ENCODE measurements around the gene PHACTR1. TPM values are rescaled to one million over a fixed set of nuclear protein-coding genes. Genes with fewer than 3 reads are reported as not detected.

Gene PHACTR1
- total and polyA plus RNA-seq, 9 of the 15 experiments (the other 6 are each of a cell fraction or from before 2014, with no cell fraction given), result 11.5 to 32.6 (median 22.0) TPM

- H3K4me2 ChIP-seq (ENCODE audit: insufficient read depth, low read length), result no peak overlapping the region
- no peaks in the 10 kb centered on the region for H3K9me1 ChIP-seq (ENCODE audit: control insufficient read depth, insufficient read depth, low read length)
- FAIRE-seq (no peak), ATAC-seq (no peak), DNase-seq (ENCODE audit: extremely low read depth in 1 of 4, low spot score in 3 of 4) (no peak)
- no peak overlapping the region for H2AFZ ChIP-seq (ENCODE audit: low read depth, low read length)
- intact Hi-C loops (cut with micrococcal nuclease) (loop anchor here (10.0 kb wide), 2 partner anchors 242 to 432 kb away; partner anchors contain the start of gene SIRT5), in situ Hi-C loops (cut with MboI) (loop anchor here (5.0 kb wide), 2 partner anchors 135 to 420 kb away; no protein-coding TSS in a partner anchor)
- peaks cover 14% of the 10 kb centered on the region for H3K79me2 ChIP-seq (ENCODE audit: control insufficient read depth, insufficient read depth, low read length)
- WGBS (ENCODE audit: insufficient coverage, low coverage, missing lambda C conversion rate), result 66% methylated on average over 2 of the region's 2 CpGs
- no peaks in the 10 kb centered on the region; a peak in 1 of 5 replicates for H3K27me3 ChIP-seq (ENCODE audit: control insufficient read depth in 2 of 2, insufficient read depth in 2 of 2, low read length in 2 of 2)
- H4K20me1 ChIP-seq (replicated peaks; ENCODE audit: control insufficient read depth, insufficient read depth, low read length), result no peaks in the 10 kb centered on the region
- no peak overlapping the region for H3K4me3 ChIP-seq
- POLR2A ChIA-PET, result interaction anchor here (0.6 kb wide), 1 partner anchor 420 kb away, joined by 4 read pairs; no protein-coding TSS in a partner anchor
- no peaks in the 10 kb centered on the region for H3K36me3 ChIP-seq (ENCODE audit: control insufficient read depth, insufficient read depth, low read length)
- no peaks in the 10 kb centered on the region for H3K9me3 ChIP-seq (replicated peaks; ENCODE audit: control insufficient read depth, insufficient read depth, low read depth, low read length)
- no TSS peak for BruUV-seq (replicated peaks)
- CTCF ChIA-PET (ENCODE audit: low intra/inter-chr PET ratio), result interaction anchor here (0.7 to 3.0 kb wide), 7 partner anchors 24 to 421 kb away, joined by 3 to 21 read pairs (median 4); no protein-coding TSS in a partner anchor
- no peak overlapping the region for H3K9ac ChIP-seq (ENCODE audit: insufficient read depth in 1 of 2, low read depth in 2 of 2, low read length in 2 of 2)
- H3K27ac ChIP-seq (ENCODE audit: extremely low read depth, low read depth, low read length), result no peak overlapping the region
- H3K4me1 ChIP-seq (replicated peaks in 1 of 2; ENCODE audit: control insufficient read depth in 2 of 2, insufficient read depth in 2 of 2, low read length in 2 of 2), result peaks cover 20 to 21% of the 10 kb centered on the region in 2 experiments
- TF ChIP-seq KAT2B (IDR thresholded peaks at IDR 0.05; ENCODE audit: low read depth, low read length) (no peak), C11orf30 (IDR thresholded peaks at IDR 0.05; ENCODE audit: low read depth) (no peak), SIN3B (IDR thresholded peaks at IDR 0.05; ENCODE audit: low read depth) (no peak), ATF3 (IDR thresholded peaks at IDR 0.05) (no peak), ATF3 (CRISPR knock-in tag; conservative IDR thresholded peaks at IDR 0.05) (no peak), CGGBP1 (CRISPR knock-in tag; IDR thresholded peaks at IDR 0.05) (no peak), NFYB (IDR thresholded peaks at IDR 0.05; ENCODE audit: extremely low read depth, insufficient read length) (no peak)
- TF ChIP-seq, protein P1, sequence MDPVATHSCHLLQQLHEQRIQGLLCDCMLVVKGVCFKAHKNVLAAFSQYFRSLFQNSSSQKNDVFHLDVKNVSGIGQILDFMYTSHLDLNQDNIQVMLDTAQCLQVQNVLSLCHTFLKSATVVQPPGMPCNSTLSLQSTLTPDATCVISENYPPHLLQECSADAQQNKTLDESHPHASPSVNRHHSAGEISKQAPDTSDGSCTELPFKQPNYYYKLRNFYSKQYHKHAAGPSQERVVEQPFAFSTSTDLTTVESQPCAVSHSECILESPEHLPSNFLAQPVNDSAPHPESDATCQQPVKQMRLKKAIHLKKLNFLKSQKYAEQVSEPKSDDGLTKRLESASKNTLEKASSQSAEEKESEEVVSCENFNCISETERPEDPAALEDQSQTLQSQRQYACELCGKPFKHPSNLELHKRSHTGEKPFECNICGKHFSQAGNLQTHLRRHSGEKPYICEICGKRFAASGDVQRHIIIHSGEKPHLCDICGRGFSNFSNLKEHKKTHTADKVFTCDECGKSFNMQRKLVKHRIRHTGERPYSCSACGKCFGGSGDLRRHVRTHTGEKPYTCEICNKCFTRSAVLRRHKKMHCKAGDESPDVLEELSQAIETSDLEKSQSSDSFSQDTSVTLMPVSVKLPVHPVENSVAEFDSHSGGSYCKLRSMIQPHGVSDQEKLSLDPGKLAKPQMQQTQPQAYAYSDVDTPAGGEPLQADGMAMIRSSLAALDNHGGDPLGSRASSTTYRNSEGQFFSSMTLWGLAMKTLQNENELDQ (CRISPR knock-in tag; IDR thresholded peaks at IDR 0.05; ENCODE audit: borderline replicate concordance), result no peak
- TF ChIP-seq, protein P2, sequence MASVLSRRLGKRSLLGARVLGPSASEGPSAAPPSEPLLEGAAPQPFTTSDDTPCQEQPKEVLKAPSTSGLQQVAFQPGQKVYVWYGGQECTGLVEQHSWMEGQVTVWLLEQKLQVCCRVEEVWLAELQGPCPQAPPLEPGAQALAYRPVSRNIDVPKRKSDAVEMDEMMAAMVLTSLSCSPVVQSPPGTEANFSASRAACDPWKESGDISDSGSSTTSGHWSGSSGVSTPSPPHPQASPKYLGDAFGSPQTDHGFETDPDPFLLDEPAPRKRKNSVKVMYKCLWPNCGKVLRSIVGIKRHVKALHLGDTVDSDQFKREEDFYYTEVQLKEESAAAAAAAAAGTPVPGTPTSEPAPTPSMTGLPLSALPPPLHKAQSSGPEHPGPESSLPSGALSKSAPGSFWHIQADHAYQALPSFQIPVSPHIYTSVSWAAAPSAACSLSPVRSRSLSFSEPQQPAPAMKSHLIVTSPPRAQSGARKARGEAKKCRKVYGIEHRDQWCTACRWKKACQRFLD (CRISPR knock-in tag; IDR thresholded peaks at IDR 0.05), result no peak
- TF ChIP-seq, protein P3, sequence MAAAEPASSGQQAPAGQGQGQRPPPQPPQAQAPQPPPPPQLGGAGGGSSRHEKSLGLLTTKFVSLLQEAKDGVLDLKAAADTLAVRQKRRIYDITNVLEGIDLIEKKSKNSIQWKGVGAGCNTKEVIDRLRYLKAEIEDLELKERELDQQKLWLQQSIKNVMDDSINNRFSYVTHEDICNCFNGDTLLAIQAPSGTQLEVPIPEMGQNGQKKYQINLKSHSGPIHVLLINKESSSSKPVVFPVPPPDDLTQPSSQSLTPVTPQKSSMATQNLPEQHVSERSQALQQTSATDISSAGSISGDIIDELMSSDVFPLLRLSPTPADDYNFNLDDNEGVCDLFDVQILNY (CRISPR knock-in tag; IDR thresholded peaks at IDR 0.05), result no peak
- TF ChIP-seq, protein P4, sequence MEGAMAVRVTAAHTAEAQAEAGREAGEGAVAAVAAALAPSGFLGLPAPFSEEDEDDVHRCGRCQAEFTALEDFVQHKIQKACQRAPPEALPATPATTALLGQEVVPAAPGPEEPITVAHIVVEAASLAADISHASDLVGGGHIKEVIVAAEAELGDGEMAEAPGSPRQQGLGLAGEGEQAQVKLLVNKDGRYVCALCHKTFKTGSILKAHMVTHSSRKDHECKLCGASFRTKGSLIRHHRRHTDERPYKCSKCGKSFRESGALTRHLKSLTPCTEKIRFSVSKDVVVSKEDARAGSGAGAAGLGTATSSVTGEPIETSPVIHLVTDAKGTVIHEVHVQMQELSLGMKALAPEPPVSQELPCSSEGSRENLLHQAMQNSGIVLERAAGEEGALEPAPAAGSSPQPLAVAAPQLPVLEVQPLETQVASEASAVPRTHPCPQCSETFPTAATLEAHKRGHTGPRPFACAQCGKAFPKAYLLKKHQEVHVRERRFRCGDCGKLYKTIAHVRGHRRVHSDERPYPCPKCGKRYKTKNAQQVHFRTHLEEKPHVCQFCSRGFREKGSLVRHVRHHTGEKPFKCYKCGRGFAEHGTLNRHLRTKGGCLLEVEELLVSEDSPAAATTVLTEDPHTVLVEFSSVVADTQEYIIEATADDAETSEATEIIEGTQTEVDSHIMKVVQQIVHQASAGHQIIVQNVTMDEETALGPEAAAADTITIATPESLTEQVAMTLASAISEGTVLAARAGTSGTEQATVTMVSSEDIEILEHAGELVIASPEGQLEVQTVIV (CRISPR knock-in tag; IDR thresholded peaks at IDR 0.05; ENCODE audit: borderline replicate concordance), result no peak
- TF ChIP-seq, protein P5, sequence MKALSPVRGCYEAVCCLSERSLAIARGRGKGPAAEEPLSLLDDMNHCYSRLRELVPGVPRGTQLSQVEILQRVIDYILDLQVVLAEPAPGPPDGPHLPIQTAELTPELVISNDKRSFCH (CRISPR knock-in tag; IDR thresholded peaks at IDR 0.05), result no peak
- TF ChIP-seq, protein P5 (tag; IDR thresholded peaks at IDR 0.05), result no peak
These were observed 615.8 kb downstream of the PHACTR1 start for GRCh38 chr6:13332349-13332706.
